SK-N-SH (cell line): ENCODE results near the gene KCNJ10.

Experiments used
- ELF1 ChIP-seq: IDR thresholded peaks from 2 replicates; pipeline ENCODE4 v1.4.0; 2012
- EP300 ChIP-seq, 2 experiments: IDR thresholded peaks; 2 replicates each; pipeline versions ENCODE4 v1.4.0 to v1.6.1; 2012; ENCODE audit warnings: borderline replicate concordance in 1 of 2, low read depth in 1 of 2, low read length in 1 of 2
- NRF1 ChIP-seq: IDR thresholded peaks from 2 replicates; pipeline ENCODE4 v1.6.1; 2012; ENCODE audit warnings: low read depth, mild to moderate bottlenecking, low read length
- SIN3A ChIP-seq: IDR thresholded peaks from 2 replicates; pipeline ENCODE4 v1.6.1; 2012; ENCODE audit warnings: low read depth, mild to moderate bottlenecking, low read length, moderate library complexity, borderline replicate concordance
- TAF1 ChIP-seq: IDR thresholded peaks from 2 replicates; pipeline ENCODE4 v1.6.1; 2012; ENCODE audit warnings: low read depth, mild to moderate bottlenecking, low read length, moderate library complexity, borderline replicate concordance
- YY1 ChIP-seq: IDR thresholded peaks from 2 replicates; pipeline ENCODE4 v1.4.0; 2012; ENCODE audit warnings: low read depth, mild to moderate bottlenecking
- TF ChIP-seq, protein P1 (sequence below): fragments of 200-600 bp; sonication (generic); IDR thresholded peaks from 2 replicates; pipeline ENCODE4 v1.6.1; 2017; ENCODE audit warnings: antibody characterized with exemption, mild to moderate bottlenecking, moderate library complexity
- TF ChIP-seq, protein P2 (sequence below): IDR thresholded peaks from 2 replicates; pipeline ENCODE4 v1.4.0; 2012; ENCODE audit warnings: low read depth, borderline replicate concordance
- TF ChIP-seq, protein P3 (sequence below): fragments of 150-350 bp; IDR thresholded peaks from 2 replicates; pipeline ENCODE4 v1.6.1; 2016; ENCODE audit warnings: mild to moderate bottlenecking, low read depth, low read length

DNA sequence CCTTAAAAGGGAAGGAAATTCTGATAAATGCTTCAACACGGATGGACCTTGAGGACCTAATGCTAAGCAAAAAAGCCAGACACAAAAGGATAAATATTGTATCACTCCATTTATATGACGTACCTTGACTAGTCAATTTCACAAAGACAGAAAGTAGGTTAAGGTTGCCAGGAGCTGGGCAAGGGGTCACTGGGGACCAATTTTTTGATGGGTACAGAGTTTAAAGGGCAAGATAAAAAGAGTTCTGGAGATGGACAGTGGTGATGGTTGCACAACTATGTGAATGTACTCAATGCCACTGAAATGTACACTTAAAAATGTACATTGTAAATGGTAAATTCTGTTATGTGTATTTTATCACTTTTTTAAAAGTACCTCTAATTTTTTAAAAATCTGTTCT, 83.9 kb downstream of the KCNJ10 start:
- TF ChIP-seq, protein P1, sequence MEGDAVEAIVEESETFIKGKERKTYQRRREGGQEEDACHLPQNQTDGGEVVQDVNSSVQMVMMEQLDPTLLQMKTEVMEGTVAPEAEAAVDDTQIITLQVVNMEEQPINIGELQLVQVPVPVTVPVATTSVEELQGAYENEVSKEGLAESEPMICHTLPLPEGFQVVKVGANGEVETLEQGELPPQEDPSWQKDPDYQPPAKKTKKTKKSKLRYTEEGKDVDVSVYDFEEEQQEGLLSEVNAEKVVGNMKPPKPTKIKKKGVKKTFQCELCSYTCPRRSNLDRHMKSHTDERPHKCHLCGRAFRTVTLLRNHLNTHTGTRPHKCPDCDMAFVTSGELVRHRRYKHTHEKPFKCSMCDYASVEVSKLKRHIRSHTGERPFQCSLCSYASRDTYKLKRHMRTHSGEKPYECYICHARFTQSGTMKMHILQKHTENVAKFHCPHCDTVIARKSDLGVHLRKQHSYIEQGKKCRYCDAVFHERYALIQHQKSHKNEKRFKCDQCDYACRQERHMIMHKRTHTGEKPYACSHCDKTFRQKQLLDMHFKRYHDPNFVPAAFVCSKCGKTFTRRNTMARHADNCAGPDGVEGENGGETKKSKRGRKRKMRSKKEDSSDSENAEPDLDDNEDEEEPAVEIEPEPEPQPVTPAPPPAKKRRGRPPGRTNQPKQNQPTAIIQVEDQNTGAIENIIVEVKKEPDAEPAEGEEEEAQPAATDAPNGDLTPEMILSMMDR = no peak
- TF ChIP-seq NRF1 = no peak
- no peak for TF ChIP-seq ELF1
- TF ChIP-seq TAF1 = no peak
- TF ChIP-seq EP300 (IDR thresholded peaks at IDR 0.05; ENCODE audit: borderline replicate concordance in 1 of 2, low read depth in 1 of 2, low read length in 1 of 2) = no peak
- TF ChIP-seq SIN3A = no peak
- TF ChIP-seq, protein P2, sequence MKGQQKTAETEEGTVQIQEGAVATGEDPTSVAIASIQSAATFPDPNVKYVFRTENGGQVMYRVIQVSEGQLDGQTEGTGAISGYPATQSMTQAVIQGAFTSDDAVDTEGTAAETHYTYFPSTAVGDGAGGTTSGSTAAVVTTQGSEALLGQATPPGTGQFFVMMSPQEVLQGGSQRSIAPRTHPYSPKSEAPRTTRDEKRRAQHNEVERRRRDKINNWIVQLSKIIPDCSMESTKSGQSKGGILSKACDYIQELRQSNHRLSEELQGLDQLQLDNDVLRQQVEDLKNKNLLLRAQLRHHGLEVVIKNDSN = no peak
- no peak for TF ChIP-seq YY1
- TF ChIP-seq, protein P3, sequence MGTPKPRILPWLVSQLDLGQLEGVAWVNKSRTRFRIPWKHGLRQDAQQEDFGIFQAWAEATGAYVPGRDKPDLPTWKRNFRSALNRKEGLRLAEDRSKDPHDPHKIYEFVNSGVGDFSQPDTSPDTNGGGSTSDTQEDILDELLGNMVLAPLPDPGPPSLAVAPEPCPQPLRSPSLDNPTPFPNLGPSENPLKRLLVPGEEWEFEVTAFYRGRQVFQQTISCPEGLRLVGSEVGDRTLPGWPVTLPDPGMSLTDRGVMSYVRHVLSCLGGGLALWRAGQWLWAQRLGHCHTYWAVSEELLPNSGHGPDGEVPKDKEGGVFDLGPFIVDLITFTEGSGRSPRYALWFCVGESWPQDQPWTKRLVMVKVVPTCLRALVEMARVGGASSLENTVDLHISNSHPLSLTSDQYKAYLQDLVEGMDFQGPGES = no peak
